GM12878 (cell line): ENCODE data around the gene ASIC4.

Experiments used
- PAX8 ChIP-seq: fragments of 450-650 bp; IDR thresholded peaks from 2 replicates; pipeline ENCODE4 v1.6.1; 2017; ENCODE audit warnings: mild to moderate bottlenecking, moderate library complexity
- POLR2AphosphoS5 ChIP-seq: IDR thresholded peaks from 2 replicates; pipeline ENCODE4 v1.6.1; 2011; ENCODE audit warnings: mild to moderate bottlenecking, low read length, inconsistent platforms
- RBBP5 ChIP-seq: fragments of 200-600 bp; sonication (generic); conservative IDR thresholded peaks from 2 replicates; pipeline ENCODE4 v1.6.1; 2016
- TF ChIP-seq, protein P1 (sequence below), 3 experiments: IDR thresholded peaks in 2 of 3; conservative IDR thresholded peaks in 1 of 3; 2 replicates each; pipeline ENCODE4 v1.5.1; 2011; ENCODE audit warnings: low read depth in 3 of 3, low read length in 3 of 3, mild to moderate bottlenecking in 3 of 3, control low read depth in 2 of 3, moderate library complexity in 2 of 3, inconsistent platforms in 1 of 3, mixed read lengths in 1 of 3; ENCODE audit not compliant: control insufficient read depth in 2 of 3, insufficient read depth in 1 of 3; ENCODE audit errors: extremely low read depth in 1 of 3
- TF ChIP-seq, protein P2 (sequence below): IDR thresholded peaks from 2 replicates; pipeline ENCODE4 v1.6.1; 2011; ENCODE audit warnings: borderline replicate concordance, low read depth, mild to moderate bottlenecking, moderate library complexity, mixed read lengths, low read length; ENCODE audit not compliant: insufficient read depth; ENCODE audit errors: extremely low read length
- TF ChIP-seq, protein P3 (sequence below): fragments of 450-650 bp; formaldehyde crosslinking; IDR thresholded peaks from 2 replicates; pipeline ENCODE4 v1.4.0; 2022; ENCODE audit warnings: mild to moderate bottlenecking, moderate library complexity

DNA sequence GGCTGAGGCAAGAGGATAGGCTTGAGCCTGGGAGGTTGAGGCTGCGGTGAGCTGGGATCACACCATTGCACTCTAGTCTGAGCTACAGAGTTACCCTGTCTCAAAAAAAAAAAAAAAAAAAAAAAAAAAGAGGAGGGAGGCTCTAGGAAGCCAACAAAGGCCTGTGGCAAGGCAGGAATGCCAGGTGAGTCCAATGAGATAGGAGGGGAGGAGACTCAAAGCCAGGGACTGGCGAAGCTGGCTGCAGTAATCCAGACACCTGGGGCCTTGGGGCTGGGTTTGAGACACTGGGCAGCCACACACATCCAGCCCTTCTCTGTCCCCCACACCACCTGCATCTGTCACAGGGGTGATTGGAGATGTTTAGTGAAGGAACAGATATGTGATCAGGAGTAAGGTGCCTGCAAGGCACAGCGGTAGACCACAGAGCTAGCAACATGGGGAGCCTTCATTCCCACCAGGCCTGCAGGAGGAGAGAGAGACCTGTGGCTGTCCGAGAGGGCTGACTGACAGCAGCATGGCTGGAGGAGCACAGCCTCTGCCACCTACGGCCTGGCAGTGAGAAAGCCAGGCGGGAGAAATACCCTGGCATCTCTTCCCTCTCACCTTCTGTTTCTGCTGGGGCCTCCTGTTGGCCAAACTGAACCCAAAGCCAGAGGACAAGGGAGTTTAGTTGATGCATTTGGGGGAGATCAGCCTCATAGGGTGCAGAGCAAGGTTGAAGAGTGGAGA lies 19.8 kb downstream of the ASIC4 start:
- no peak for TF ChIP-seq RBBP5
- TF ChIP-seq, protein P1, sequence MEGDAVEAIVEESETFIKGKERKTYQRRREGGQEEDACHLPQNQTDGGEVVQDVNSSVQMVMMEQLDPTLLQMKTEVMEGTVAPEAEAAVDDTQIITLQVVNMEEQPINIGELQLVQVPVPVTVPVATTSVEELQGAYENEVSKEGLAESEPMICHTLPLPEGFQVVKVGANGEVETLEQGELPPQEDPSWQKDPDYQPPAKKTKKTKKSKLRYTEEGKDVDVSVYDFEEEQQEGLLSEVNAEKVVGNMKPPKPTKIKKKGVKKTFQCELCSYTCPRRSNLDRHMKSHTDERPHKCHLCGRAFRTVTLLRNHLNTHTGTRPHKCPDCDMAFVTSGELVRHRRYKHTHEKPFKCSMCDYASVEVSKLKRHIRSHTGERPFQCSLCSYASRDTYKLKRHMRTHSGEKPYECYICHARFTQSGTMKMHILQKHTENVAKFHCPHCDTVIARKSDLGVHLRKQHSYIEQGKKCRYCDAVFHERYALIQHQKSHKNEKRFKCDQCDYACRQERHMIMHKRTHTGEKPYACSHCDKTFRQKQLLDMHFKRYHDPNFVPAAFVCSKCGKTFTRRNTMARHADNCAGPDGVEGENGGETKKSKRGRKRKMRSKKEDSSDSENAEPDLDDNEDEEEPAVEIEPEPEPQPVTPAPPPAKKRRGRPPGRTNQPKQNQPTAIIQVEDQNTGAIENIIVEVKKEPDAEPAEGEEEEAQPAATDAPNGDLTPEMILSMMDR (IDR thresholded peaks at IDR 0.05 in 2 of 3, conservative IDR thresholded peaks at IDR 0.05 in 1 of 3; ENCODE audit: control insufficient read depth in 2 of 3, extremely low read depth in 1 of 3, insufficient read depth in 1 of 3, low read depth in 3 of 3, low read length in 3 of 3), result no peak
- no peak for TF ChIP-seq PAX8
- TF ChIP-seq POLR2AphosphoS5, result no peak
- TF ChIP-seq, protein P2, sequence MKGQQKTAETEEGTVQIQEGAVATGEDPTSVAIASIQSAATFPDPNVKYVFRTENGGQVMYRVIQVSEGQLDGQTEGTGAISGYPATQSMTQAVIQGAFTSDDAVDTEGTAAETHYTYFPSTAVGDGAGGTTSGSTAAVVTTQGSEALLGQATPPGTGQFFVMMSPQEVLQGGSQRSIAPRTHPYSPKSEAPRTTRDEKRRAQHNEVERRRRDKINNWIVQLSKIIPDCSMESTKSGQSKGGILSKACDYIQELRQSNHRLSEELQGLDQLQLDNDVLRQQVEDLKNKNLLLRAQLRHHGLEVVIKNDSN, result no peak
- TF ChIP-seq, protein P3, sequence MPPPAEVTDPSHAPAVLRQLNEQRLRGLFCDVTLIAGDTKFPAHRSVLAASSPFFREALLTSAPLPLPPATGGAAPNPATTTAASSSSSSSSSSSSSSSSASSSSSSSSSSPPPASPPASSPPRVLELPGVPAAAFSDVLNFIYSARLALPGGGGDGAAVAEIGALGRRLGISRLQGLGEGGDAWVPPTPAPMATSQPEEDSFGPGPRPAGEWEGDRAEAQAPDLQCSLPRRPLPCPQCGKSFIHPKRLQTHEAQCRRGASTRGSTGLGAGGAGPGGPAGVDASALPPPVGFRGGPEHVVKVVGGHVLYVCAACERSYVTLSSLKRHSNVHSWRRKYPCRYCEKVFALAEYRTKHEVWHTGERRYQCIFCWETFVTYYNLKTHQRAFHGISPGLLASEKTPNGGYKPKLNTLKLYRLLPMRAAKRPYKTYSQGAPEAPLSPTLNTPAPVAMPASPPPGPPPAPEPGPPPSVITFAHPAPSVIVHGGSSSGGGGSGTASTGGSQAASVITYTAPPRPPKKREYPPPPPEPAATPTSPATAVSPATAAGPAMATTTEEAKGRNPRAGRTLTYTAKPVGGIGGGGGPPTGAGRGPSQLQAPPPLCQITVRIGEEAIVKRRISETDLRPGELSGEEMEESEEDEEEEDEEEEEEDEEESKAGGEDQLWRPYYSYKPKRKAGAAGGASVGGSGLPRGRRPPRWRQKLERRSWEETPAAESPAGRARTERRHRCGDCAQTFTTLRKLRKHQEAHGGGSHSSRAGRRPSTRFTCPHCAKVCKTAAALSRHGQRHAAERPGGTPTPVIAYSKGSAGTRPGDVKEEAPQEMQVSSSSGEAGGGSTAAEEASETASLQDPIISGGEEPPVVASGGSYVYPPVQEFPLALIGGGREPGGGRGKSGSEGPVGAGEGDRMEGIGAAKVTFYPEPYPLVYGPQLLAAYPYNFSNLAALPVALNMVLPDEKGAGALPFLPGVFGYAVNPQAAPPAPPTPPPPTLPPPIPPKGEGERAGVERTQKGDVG (CRISPR knock-in tag), result no peak
